SK-N-SH treated with all-trans-retinoic acid at 6 μM for 48 hours (cell line): ENCODE data around the gene UFD1.

Source experiments
- ATAC-seq: fragments of 200-7000 bp; cut with Tn5 transposase; 3 replicates; pipeline ENCODE4 v1.9.1; 2020; ENCODE audit warnings: mild to moderate bottlenecking, moderate library complexity
- ARNTL ChIP-seq: fragments of 450-650 bp; formaldehyde crosslinking; IDR thresholded peaks from 2 replicates; pipeline ENCODE4 v1.5.0; 2020; ENCODE audit warnings: low read depth, mild to moderate bottlenecking, moderate library complexity, borderline replicate concordance
- BACH2 ChIP-seq: fragments of 250-450 bp; sonication (Bioruptor Pico); IDR thresholded peaks from 2 replicates; pipeline ENCODE4 v1.9.0; 2021; ENCODE audit warnings: mild to moderate bottlenecking, borderline replicate concordance
- CSDC2 ChIP-seq: fragments of 250-450 bp; sonication (Bioruptor Pico); IDR thresholded peaks from 2 replicates; pipeline ENCODE4 v1.5.0; 2020; ENCODE audit warnings: mild to moderate bottlenecking, moderate library complexity
- ESRRG ChIP-seq: fragments of 250-450 bp; sonication (Bioruptor Pico); IDR thresholded peaks from 2 replicates; pipeline ENCODE4 v1.6.1; 2021; ENCODE audit warnings: mild to moderate bottlenecking
- GLIS3 ChIP-seq: fragments of 250-450 bp; sonication (Bioruptor Pico); IDR thresholded peaks from 2 replicates; pipeline ENCODE4 v1.5.0; 2020; ENCODE audit warnings: mild to moderate bottlenecking, moderate library complexity
- PPARA ChIP-seq: fragments of 250-450 bp; sonication (Bioruptor Pico); IDR thresholded peaks from 2 replicates; pipeline ENCODE4 v1.5.0; 2020; ENCODE audit warnings: mild to moderate bottlenecking, borderline replicate concordance
- RARB ChIP-seq: fragments of 250-450 bp; sonication (Bioruptor Pico); IDR thresholded peaks from 2 replicates; pipeline ENCODE4 v1.8.0; 2021; ENCODE audit warnings: mild to moderate bottlenecking, moderate library complexity
- SNAI2 ChIP-seq: fragments of 250-450 bp; sonication (Bioruptor Pico); IDR thresholded peaks from 2 replicates; pipeline ENCODE4 v1.5.0; 2020; ENCODE audit warnings: mild to moderate bottlenecking, moderate library complexity
- TCF4 ChIP-seq: fragments of 250-450 bp; sonication (Bioruptor Pico); IDR thresholded peaks from 2 replicates; pipeline ENCODE4 v1.8.0; 2021; ENCODE audit warnings: mild to moderate bottlenecking, moderate library complexity, borderline replicate concordance
- TOX ChIP-seq: fragments of 250-450 bp; sonication (Bioruptor Pico); IDR thresholded peaks from 2 replicates; pipeline ENCODE4 v1.8.0; 2021; ENCODE audit warnings: mild to moderate bottlenecking, moderate library complexity, borderline replicate concordance
- TSHZ2 ChIP-seq: fragments of 250-450 bp; sonication (Bioruptor Pico); IDR thresholded peaks from 2 replicates; pipeline ENCODE4 v1.5.0; 2020; ENCODE audit warnings: mild to moderate bottlenecking, moderate library complexity
- ZC3H10 ChIP-seq: fragments of 250-450 bp; sonication (Bioruptor Pico); IDR thresholded peaks from 2 replicates; pipeline ENCODE4 v1.5.1; 2021; ENCODE audit warnings: mild to moderate bottlenecking, moderate library complexity
- ZFP3 ChIP-seq: fragments of 250-450 bp; sonication (Bioruptor Pico); IDR thresholded peaks from 2 replicates; pipeline ENCODE4 v1.5.0; 2020; ENCODE audit warnings: mild to moderate bottlenecking, moderate library complexity
- ZFP30 ChIP-seq: fragments of 450-650 bp; formaldehyde crosslinking; IDR thresholded peaks from 2 replicates; pipeline ENCODE4 v1.5.0; 2022; ENCODE audit warnings: mild to moderate bottlenecking, moderate library complexity
- ZNF565 ChIP-seq: fragments of 450-650 bp; formaldehyde crosslinking; conservative IDR thresholded peaks from 2 replicates; pipeline ENCODE4 v1.5.0; 2020; ENCODE audit warnings: low read depth, mild to moderate bottlenecking, moderate library complexity
- ZNF70 ChIP-seq: fragments of 450-650 bp; formaldehyde crosslinking; IDR thresholded peaks from 2 replicates; pipeline ENCODE4 v1.5.0; 2020; ENCODE audit warnings: mild to moderate bottlenecking, moderate library complexity
- ZNF8 ChIP-seq: fragments of 450-650 bp; formaldehyde crosslinking; IDR thresholded peaks from 2 replicates; pipeline ENCODE4 v1.5.0; 2020; ENCODE audit warnings: mild to moderate bottlenecking, moderate library complexity
- TF ChIP-seq, protein P1 (sequence below): fragments of 250-450 bp; sonication (Bioruptor Pico); IDR thresholded peaks from 2 replicates; pipeline ENCODE4 v1.8.0; 2020; ENCODE audit warnings: mild to moderate bottlenecking, moderate library complexity, borderline replicate concordance
- TF ChIP-seq, protein P2 (sequence below): fragments of 250-450 bp; sonication (Bioruptor Pico); IDR thresholded peaks from 2 replicates; pipeline ENCODE4 v1.5.1; 2021; ENCODE audit warnings: mild to moderate bottlenecking, moderate library complexity
- TF ChIP-seq, protein P3 (sequence below): fragments of 250-450 bp; sonication (Bioruptor Pico); IDR thresholded peaks from 2 replicates; pipeline ENCODE4 v1.5.1; 2020; ENCODE audit warnings: low read depth, mild to moderate bottlenecking, moderate library complexity

Gene UFD1

GRCh38 chr22:19450363-19451175 is 28.4 kb downstream of the UFD1 start (continued):
- TF ChIP-seq, protein P1, sequence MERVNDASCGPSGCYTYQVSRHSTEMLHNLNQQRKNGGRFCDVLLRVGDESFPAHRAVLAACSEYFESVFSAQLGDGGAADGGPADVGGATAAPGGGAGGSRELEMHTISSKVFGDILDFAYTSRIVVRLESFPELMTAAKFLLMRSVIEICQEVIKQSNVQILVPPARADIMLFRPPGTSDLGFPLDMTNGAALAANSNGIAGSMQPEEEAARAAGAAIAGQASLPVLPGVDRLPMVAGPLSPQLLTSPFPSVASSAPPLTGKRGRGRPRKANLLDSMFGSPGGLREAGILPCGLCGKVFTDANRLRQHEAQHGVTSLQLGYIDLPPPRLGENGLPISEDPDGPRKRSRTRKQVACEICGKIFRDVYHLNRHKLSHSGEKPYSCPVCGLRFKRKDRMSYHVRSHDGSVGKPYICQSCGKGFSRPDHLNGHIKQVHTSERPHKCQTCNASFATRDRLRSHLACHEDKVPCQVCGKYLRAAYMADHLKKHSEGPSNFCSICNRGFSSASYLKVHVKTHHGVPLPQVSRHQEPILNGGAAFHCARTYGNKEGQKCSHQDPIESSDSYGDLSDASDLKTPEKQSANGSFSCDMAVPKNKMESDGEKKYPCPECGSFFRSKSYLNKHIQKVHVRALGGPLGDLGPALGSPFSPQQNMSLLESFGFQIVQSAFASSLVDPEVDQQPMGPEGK (CRISPR knock-in tag), result no peak
- TF ChIP-seq SNAI2, result no peak

- TF ChIP-seq CSDC2 (CRISPR knock-in tag) (no peak), ZFP3 (CRISPR knock-in tag) (no peak), ZC3H10 (CRISPR knock-in tag) (no peak), ZNF8 (no peak), RARB (CRISPR knock-in tag) (no peak), BACH2 (no peak), TCF4 (CRISPR knock-in tag) (no peak), GLIS3 (no peak), ZFP30 (no peak), ZNF70 (no peak), PPARA (CRISPR knock-in tag) (no peak), ZNF565 (CRISPR knock-in tag) (no peak), ARNTL (CRISPR knock-in tag) (no peak), ESRRG (no peak), TOX (CRISPR knock-in tag) (no peak)
- TF ChIP-seq, protein P2, sequence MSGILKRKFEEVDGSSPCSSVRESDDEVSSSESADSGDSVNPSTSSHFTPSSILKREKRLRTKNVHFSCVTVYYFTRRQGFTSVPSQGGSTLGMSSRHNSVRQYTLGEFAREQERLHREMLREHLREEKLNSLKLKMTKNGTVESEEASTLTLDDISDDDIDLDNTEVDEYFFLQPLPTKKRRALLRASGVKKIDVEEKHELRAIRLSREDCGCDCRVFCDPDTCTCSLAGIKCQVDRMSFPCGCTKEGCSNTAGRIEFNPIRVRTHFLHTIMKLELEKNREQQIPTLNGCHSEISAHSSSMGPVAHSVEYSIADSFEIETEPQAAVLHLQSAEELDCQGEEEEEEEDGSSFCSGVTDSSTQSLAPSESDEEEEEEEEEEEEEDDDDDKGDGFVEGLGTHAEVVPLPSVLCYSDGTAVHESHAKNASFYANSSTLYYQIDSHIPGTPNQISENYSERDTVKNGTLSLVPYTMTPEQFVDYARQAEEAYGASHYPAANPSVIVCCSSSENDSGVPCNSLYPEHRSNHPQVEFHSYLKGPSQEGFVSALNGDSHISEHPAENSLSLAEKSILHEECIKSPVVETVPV (CRISPR knock-in tag), result no peak
- TF ChIP-seq, protein P1 (CRISPR knock-in tag), result no peak
- TF ChIP-seq, protein P3, sequence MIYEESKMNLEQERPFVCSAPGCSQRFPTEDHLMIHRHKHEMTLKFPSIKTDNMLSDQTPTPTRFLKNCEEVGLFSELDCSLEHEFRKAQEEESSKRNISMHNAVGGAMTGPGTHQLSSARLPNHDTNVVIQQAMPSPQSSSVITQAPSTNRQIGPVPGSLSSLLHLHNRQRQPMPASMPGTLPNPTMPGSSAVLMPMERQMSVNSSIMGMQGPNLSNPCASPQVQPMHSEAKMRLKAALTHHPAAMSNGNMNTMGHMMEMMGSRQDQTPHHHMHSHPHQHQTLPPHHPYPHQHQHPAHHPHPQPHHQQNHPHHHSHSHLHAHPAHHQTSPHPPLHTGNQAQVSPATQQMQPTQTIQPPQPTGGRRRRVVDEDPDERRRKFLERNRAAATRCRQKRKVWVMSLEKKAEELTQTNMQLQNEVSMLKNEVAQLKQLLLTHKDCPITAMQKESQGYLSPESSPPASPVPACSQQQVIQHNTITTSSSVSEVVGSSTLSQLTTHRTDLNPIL (CRISPR knock-in tag), result no peak
These were observed 29.6 kb downstream of the UFD1 start for GRCh38 chr22:19449422-19449767.

DNA sequence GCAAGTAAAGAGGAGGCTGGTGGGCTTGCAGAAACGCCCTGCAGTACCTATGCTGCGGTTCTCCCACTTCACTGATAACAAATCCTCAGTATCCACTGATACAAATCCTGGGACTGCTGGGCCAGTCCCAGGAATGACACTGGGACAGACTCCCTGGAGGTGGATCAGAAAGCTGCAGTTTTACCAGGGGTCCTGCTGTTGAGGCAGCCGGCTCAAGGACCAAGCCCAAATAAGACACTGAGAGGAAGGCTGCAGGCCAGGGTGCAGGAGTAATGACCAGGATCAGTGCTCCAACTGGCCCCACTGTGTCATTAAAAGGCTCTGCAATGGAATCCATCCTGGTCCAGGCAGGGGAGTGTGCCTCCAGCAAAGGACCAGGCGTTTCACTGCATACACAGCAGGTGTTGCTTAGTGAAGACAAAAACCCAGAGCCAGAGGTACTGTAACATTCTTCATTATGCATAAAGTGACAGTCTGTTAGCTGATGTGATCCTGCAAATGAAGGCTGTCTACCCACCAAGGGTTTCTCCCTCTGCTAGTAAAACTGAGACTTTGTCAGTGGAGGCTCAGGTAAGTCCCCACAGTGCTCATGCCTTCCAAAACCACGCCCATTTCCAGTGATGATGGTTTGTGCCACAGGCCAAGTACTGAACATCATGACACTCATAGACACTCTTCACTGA is 30.1 kb downstream of the UFD1 start:
- ATAC-seq, result no peak
- TF ChIP-seq TSHZ2 (CRISPR knock-in tag) (no peak), ESRRG (no peak), RARB (CRISPR knock-in tag) (no peak), BACH2 (no peak), ZC3H10 (CRISPR knock-in tag) (no peak), ZNF70 (no peak), SNAI2 (no peak), TCF4 (CRISPR knock-in tag) (no peak), ZNF8 (no peak), PPARA (CRISPR knock-in tag) (no peak), ZFP30 (no peak), GLIS3 (no peak), ARNTL (CRISPR knock-in tag) (no peak), ZNF565 (CRISPR knock-in tag) (no peak)
- TF ChIP-seq, protein P3 (CRISPR knock-in tag), result no peak
- TF ChIP-seq, protein P2 (CRISPR knock-in tag), result no peak
- TF ChIP-seq, protein P1 (CRISPR knock-in tag), result no peak

More at GRCh38 chr22:19449422-19449767, 29.6 kb downstream of the UFD1 start:
- ATAC-seq, result no peak
